G401.6 (cell line): ENCODE measurements around the gene CLRN3.

Source experiments
- FAIRE-seq: peaks from 2 replicates; lab custom pipeline; 2012; peaks lifted over from hg19 to GRCh38; lab: Jason Lieb, UNC

The CLRN3 gene

DNA sequence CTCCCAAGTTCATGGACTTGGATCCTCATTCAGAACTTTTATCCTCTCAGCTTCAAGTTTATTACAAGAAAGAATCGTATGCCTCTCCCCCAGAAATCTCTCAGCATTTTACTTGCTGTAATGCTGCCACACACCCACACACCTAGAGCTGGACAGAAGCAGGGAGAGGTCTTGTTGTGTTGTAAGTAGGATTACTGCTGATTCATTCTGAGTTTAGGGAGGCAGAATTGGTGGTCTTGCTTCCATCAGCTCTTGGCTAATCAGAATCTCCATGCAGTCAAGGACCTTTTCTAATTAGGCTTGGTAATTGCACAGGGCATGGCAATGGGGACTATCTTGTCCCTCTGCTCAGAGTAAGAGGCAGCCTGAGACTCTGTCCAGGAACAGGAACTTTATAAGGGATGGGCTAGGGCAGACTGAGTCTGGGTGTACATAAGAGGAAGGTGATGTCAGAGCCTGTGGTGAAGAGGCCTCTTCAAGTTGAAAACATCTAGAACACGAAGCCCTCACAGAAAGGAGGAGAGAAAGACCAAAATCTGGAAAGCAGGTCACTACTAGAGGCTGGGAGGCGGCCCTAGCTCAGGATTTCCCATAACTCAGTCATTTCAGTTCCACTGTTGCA lies 7.1 kb upstream of the CLRN3 start:
- no peak for FAIRE-seq

DNA sequence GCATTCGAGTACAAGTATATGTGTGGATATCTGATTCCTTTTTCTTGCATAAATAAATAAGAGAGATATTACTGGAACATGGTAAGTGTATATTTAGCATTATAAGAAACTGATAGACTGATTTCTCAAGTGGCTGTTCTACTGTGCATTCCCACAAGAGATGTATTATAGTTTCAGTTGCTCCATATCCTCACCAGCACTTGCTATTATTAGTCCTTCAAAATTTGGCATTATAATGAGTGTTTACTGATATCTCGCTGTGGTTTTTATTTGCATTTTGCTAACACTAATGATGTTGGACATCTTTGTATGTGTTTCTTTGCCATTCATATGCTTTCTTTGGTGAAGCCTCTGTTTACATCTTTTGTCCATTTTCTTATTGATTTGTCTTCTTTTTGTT lies 4.4 kb upstream of the CLRN3 start:
- FAIRE-seq, result no peak

DNA sequence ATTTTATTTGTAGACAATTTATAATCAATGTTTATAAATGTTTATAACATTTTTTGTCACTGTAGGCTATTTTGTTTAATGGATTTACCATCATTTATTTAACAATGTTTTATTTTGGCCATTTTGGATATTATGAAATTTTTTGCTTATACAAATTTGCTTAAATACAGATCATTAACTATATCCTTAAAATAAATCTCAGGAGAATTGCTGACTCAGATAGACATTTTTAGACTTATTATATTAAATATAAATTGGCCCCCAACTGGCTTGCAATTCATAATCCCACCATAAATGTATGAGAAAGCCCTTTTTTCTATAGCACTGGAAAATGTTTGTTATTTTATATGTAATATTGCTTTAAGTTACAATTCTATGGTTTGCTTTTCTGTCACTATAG lies 3.8 kb upstream of the CLRN3 start:
- FAIRE-seq, result no peak

DNA sequence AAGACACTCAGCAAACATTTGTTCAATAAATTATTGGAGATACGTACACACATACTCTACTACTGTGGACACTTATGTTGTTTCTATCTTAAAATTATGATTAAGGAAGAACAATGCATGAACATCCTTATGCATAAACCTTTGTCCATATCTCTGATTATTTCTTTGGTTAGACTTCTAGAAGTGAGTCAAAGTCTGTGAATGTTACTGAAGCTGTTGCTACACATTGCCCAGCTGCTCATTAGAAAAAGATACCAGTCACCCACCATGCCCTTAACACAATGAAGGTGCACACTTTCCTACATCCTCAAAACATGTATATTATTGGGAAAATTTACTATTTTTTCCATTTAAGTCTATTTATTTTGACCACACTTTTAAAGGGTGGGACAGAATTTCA lies 1.4 kb upstream of the CLRN3 start:
- no peak for FAIRE-seq

DNA sequence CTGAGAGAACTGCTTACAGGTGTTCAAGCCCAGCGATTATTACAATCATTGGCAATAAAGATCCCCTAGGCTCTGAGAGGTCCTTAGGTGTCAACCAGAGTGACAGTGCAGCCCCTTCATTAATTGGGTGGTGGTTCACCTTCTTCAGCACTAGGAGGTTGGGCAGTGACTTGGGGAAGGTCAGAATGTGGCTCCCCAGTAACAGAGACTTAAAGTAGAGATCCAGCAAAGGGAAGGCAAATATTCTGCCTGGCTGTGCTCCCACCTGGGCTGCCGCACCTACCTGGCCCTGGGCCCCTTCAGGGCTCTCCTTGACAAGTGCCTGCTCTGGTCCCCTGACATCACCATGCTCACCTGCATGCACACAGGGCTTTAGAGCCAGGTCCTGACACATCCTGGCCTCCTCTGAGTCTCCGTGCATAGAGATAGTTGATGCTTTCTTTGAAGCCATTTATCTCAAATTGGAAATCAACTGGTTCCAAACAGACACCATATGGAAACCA lies 1.9 kb downstream of the CLRN3 start:
- no peak for FAIRE-seq

DNA sequence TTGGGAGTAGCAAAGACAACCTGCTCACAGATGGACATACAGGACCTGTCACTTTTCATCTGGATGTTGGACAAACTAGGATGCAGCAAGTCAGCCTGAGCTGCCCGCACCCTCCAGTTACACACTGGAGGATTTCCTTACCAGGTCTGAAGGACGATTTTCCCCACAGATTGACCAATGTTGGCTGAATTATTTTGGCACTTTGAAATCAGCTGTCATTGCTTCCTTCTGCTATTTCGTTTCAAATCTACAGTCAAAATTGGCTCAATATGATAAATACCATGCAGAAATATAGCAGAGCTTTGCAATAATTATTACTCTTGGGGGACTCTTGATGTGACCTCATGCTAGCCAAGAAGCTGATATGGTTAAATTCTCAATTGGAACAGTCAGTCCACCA lies 2.5 kb downstream of the CLRN3 start:
- no peak for FAIRE-seq

DNA sequence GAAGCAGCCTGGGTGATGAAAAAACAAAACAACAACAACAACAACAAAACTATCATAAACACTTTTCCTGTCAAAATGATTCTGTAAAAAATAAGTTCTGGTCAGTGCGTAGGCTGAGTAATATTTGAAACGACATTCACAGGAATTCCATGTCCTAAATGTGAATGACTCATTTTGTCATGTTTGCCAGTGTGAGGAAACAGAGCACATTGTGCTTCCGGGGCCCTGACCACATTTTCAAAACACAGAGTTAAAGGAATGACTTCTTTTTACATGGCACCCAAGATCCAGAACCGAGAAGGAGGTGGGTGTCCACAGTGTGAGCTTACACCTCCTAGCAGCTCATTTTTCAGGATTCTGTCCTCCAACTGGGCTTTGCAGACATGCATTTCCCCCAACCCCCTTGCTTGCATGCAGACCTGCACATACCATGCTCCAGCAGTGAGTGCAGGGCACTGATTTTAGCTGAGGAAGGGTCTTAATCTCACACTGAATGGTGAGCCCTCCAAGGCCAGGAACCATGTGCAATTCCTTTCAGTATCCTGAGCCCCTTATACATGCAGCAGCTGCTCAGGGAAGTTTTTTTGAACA lies 3.0 kb downstream of the CLRN3 start:
- no peak for FAIRE-seq

DNA sequence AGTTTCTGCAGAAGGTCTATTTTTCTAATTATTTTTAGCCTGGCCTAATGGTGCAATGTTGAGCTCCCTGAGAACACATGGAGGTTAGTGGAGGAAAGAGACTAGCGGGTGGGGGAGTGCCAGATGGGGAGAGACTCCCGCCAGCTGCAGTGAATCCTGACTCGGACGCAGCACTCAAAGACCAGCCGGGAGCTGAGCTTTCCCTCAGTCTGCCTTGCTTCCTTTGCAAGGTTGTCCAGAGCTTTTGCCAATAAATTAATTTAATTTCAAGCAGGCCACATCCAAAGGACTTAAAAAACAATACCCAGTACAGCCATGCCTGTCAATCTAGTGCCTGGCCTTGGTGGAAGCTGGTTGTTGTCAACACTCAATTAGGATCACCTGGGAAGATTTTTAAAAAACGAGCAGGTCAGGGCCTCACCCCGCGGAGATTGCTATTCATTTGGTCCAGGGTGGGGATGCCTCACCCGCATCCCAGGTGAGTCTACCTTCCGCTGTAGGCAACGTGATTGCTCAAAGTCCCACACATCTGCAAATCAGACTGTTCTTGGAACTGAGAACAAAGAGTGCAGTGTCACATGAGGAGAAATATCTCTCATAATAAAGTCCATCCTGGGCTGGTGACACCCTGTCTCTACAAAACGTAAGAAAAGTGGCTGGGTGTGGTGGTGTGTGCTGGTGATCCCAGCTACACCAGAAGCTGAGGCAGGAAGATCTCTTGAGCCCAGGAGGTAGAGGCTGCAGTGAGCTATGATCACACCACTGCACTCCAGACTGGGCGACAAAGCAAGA lies 4.0 kb downstream of the CLRN3 start:
- FAIRE-seq, result no peak

DNA sequence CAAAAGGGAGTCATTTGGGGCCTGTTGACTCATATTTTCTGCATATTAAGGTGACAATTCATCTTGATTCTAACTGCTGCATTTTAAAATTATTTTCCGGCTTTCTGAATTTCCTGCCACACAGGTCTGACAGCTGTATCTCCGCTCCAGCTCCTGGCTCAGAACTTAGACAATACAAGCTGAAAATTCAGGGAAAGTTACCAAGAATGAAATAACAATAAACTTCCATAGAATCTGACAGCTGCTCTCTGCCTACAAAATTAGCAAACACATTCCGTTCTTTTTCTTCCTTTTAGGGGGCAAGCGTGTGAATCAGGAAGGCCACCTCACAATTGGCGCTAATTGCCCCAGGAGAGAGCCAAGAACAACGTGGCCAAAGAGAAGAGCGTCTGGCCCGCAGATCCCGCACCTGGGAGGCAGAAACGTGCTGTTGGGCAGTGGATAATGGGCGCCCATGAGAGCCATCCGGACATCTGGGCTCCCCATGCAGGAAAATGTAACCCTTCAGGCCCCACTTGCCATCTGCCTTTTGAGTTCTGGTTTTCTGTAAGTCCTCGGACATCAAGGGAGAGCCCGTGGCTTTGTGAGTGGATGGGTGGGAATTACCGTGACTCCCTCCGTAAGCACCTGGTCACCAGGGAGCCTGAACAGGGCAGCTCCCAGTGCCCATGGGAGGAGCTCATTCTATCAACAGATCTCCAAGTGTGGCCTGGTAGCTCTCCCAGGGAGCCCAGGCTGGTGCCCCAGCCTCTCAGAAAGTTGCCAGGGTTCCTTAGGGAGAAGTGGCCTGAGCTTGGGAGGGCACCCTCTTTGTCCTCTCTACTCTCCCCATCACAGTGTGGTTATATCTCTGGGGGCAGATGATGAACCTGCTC lies 5.0 kb downstream of the CLRN3 start:
- no peak for FAIRE-seq

DNA sequence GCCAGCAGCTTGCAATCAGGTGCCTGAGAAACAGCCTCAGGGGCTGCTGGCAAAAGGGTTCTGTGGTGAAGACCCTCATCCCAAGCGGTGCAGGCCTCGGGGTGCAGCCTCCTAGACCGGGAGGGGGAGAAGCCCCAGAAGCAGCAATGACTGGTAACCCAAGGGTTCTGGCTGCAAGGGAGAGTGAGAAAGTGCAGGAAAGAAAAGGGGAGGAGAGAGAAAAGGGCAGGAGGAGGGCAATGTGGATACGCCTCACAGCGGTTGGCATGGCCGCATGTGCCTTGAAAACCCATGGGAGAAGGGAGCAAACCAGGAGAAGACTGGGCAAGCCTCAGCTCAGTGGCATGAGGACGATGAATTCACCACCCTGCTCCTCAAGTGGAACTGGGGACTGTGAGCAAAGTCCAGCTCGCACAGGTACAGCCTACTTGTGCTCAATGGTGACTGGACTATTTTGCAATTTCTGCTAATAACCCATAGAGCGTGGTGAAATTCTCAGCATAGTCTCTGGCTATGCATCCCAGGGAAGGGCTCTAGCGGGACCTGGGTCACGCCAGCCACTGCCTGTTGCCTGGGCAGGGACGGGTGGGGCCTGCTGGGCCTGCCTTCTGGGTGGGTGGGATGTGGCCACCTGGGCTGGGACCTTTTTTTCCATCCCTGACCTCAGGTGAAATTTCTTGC lies 6.2 kb downstream of the CLRN3 start:
- no peak for FAIRE-seq

DNA sequence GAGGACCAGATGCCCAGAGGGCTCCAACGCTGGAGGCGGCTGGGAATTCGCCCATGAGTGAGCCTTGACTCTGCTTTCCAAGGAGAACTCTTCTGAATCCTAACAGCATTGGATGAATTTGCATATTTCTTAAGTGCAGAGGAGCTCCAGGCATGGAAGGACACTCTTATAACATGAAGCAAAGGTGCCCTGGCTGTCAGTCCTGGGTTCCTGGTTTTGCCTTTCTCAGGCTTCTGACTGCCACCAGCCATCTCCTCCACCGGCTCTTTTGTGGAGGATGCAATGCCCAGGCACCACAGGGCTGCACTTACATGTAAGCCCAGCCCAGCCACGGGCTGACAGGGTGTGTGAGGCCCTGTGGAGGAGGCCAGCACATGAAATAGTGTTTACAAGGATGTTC lies 8.2 kb downstream of the CLRN3 start:
- FAIRE-seq, result no peak

DNA sequence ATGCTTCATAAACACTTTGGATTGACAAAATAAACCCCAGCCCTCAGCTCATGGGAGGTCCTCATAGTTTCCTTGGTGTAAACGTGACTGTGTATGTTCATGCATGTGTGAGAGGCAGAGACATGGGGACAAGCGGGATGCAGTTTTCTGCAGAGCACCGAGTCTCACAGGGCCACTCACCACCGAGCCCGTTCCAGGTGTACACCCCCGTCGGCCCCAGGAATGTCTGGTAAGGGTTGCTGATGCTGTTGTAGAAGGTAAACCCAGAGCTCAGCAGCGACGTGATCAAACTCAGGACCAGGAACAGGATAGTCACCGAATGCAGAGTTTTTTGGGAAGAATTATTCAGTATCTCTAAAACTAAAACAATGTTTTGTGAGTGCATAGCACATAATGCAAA lies 9.2 kb downstream of the CLRN3 start:
- no peak for FAIRE-seq

DNA sequence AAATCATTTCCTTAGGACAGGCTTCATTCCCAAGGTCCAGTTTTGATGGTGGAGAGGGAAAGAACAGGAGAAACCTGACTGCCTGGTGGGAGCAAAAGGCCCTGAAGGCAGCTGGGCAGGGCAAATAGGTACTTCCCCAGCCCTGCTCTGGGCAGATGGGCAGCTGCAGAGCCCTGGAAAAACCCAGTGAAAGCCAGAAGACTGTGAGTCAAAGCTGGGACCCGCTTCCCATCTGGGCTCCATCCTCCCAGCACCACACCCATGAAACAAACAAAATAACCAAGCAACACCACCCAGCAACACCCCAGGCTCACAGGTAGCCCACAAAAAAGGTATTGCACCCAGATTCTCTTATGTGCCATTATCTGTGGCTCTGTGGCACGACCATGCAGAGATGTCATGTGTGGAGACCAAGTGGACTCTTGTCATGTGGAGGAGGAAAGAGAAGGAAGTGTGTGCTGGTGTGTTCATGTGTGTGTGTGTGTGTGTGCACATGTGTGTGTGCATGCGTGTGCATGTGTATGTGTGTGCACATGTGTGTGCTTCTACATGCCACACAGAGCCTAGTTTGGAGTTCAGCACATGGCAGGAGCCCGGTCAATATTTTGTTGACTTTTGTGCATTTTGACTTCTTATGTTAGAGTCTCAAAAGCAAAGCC lies 9.8 kb downstream of the CLRN3 start:
- no peak for FAIRE-seq

DNA sequence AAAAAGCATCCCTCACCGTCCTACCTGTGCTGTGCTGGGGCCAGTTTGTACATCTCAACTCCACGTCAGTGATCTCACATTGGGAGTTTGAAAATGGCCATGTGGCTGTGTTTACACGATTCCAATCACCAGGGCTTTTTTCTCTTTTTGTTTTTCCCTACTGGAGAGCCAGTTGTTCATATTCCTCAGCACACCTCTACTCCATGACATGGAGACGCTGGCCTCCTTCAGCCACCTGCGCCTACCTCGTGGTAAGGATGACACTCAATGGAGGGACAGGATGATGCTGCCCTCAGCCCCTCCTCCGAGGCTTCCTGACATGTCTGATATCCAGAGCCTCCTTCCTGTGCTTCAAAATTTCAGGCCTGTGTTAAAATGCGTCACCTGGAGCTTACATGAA lies 10.3 kb downstream of the CLRN3 start:
- FAIRE-seq, result no peak

DNA sequence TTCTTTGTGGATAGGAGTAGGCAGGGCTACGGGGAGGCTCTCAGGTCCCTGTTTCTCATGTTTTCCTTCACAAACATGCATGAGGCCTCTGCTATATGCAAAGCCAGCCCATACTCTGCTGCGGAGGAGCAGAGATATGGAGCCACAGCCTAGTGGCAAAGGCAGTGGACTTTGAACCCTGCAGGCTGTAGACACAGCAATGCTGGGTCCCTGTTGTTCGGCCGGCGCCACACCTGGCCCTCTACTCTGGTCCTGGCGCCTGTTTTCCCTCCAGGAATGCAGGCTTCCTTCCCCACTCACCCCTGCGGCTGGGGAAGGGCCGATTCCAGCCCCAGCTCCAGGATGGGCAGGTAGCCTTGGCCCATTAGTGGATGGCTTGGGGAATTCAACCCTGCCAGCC lies 11.5 kb downstream of the CLRN3 start:
- FAIRE-seq, result no peak

DNA sequence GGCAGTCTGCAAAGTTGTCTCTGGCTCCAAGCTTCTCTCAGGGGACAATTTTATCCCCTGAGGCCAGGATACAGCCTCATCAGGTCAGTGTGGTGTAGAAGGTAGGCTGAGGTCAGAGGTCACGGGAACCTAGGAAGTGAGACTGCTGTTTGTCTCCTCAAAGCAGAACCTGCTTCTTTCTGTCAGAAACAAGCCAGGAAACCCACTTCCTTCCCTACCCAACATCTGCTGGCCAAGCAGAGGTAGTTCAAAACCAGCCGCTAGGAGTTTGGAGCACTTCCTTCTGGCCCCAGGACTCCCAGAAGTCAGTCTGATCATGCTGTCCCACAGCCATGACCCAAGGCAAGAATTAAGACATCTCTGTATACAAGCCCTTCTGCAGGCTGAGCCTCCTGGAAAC lies 12.2 kb downstream of the CLRN3 start:
- no peak for FAIRE-seq

DNA sequence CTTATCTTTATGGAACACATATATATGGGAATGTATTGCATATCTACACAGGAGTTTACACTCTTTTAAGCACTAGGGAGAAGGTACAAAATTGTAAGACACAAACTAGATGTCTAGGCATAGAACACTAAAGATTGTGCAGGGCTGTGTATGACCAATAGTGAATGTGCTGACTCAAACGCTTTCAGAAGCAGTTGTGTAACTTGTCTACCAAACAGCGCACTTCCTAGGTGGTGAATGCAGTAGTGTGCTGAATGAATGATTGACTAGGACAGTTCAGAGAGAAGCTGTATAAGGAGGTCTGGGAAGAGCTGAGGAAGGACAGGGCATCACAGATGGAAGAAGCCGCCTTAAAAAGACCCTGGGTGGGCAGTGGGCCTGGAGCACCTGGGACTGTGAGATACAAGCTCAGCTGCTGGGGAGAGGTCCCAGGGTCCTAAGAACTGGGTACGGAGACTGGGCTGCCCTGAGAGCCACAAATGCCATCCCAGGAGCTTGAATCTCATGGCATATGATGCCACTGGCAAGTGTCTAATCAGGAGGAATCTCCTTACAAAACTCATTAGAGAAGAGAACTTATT lies 14.2 kb downstream of the CLRN3 start:
- FAIRE-seq, result no peak

DNA sequence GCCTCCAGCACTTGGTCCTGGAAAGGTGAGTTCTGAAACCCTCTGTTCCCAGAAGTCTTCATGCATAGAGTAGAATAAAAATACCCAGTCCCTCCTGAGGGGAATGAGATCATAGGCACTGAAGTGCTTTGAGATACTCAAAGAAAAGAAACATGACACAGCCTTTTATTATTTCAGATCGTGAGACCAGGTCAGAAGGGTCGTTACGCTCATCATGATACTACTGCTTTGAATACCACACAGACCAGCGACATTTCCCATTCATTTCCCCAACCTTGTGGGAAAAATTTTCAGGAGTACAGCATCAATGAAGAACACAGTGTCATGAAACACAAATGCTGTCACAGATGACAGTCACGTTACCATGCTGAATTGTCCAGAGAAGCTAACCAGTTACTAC lies 15.0 kb downstream of the CLRN3 start:
- FAIRE-seq, result no peak

DNA sequence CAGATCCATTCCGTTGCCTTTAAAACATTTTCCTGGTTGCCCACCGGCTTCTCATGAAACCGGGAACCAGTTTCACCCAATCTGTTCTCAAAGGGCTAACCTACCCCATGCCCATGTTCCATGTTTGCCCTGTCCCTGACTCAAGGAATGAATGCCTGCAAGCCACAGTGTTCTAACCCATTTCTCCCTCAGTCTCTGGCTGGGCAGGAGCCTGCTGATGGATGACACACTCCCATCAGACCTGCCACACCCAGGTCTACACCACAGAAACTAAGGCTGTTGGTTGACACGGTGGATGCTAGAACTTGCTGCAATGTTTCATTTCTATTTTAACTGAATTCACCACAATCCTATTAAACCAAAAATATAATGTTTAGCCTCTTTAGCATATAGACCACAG lies 15.6 kb downstream of the CLRN3 start:
- FAIRE-seq, result no peak

DNA sequence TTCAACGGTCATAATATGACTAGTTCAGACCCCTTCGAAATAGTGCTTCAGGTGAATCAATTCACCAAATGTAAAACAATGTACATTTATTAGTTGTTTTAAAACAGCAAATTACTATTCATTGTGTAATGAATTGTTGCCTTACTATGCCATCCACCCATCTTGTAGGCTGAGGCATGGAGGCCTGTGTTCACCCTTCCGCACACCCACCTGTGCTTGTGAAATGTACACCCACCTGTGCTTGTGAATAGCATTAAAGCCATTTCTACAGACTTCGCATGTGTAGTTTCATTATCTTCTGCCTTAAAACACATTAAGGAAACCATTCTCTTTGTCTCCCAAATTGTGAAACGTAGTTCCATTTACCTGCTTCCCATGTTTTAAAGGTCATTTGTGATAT lies 16.8 kb downstream of the CLRN3 start:
- no peak for FAIRE-seq

DNA sequence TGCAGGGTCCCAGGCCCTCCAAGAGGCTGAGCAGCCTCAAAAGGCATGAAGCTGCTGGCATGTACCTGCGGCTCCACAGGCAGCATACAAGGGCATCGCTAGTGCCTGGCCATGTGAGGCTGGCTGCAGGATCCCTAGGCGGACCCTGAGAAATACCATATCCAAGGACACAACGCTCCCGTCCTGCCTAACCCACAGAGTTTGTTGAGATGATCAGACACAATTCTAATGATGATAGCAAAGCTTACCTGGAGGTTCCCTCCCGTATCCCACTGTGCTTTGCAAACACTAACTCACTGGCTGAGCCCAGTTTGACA lies 17.3 kb downstream of the CLRN3 start:
- no peak for FAIRE-seq
